PFSK-1 (cell line): ENCODE data around the gene SLC2A11.

Experiments used
- FOXP2 ChIP-seq: optimal IDR thresholded peaks from 2 replicates; pipeline ENCODE3; 2011; ENCODE audit warnings: borderline replicate concordance, control low read depth, inconsistent platforms; ENCODE audit not compliant: insufficient read depth; ENCODE audit errors: extremely low read length, extremely low read depth
- POLR2AphosphoS5 ChIP-seq: IDR thresholded peaks from 2 replicates; pipeline ENCODE4 v1.6.1; 2012; ENCODE audit warnings: low read depth, mild to moderate bottlenecking, control low read depth, low read length, moderate library complexity
- REST ChIP-seq, 2 experiments: IDR thresholded peaks; 2 replicates each; pipeline versions ENCODE4 v1.6.1 to v1.8.0; 2011 to 2012; ENCODE audit warnings: low read depth in 2 of 2, low read length in 2 of 2, control low read depth in 1 of 2, inconsistent platforms in 1 of 2, mild to moderate bottlenecking in 1 of 2, moderate library complexity in 1 of 2; ENCODE audit not compliant: insufficient read depth in 1 of 2
- TAF1 ChIP-seq: IDR thresholded peaks from 2 replicates; pipeline ENCODE4 v1.6.1; 2012; ENCODE audit warnings: low read length, control low read depth, borderline replicate concordance; ENCODE audit not compliant: insufficient read depth

DNA sequence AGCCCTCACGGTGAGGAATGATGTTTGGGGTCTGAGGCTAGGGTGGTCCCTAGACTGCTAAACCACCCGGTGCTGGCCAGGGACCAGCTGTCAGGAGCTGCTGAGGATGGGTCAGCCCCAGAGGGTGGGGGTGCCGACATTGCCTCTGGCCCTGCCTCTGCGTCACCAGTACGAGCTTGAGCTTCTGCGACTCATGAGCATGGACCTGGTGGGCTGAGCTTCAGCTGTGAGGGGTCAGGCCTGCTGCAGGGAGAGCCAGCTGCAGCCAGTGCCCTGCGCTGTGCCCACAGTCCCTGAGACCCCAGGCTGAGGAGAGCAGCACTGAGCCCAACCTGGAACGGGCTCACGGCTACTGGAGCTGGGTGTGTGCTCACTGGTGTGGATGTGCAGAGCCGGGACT, 25.9 kb upstream of the SLC2A11 start:
- no peak for TF ChIP-seq POLR2AphosphoS5
- TF ChIP-seq TAF1, result no peak
- no peak for TF ChIP-seq REST (IDR thresholded peaks at IDR 0.05; ENCODE audit: insufficient read depth in 1 of 2, low read depth in 2 of 2, low read length in 2 of 2)
- TF ChIP-seq FOXP2, result no peak
